GM19468 (cell line): ENCODE measurements around the gene FER1L5.

ENCODE experiments used
- ATAC-seq: cut with Tn5 transposase; IDR thresholded peaks from one replicate; pipeline ENCODE4 v1.9.1; 2021; ENCODE audit warnings: mild to moderate bottlenecking, moderate library complexity, moderate number of reproducible peaks; ENCODE audit not compliant: unreplicated experiment; ENCODE audit errors: extremely low read depth

The FER1L5 gene

DNA sequence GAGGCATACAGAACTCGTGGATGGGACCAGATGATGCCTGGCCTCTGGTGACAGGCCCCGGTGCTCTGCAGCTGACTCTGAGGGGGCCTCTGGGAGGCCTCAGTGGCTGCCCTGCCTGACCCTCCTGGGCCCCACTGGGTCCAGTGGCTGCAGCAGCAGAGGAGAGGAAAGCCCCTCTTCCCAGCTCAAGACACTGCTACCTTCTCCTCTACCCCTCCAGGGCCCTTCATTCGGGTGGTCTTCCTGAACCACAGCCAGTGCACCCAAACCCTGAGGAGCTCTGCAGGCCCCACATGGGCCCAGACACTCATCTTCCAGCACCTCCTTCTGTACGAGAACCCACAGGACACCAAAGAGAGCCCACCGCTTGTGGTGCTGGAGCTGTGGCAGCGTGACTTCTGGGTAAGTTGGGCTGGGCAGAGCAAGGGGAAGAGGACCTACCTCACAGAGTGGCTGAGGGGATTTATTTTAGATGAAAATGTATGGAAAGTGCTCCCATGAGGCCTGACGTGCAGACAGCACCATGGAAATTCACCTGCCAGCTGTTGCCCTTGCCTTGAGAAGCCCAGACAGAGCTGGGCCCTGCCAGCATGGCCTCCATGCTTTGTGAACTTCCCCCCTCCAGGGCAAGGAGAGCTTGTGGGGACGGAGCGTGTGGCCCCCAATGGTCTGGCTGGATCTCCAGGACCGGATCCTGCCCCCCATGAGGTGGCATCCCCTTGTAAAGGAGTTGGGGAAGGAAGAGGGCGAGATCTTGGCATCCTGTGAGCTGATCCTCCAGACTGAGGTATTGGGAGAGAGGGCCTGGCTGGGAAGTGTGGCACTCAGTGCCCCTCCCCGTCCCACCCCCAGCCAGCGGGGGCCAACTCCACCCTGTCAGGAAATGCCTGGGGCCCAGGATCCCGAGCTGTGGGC, 51.0 kb downstream of the FER1L5 start:
- no peak for ATAC-seq

DNA sequence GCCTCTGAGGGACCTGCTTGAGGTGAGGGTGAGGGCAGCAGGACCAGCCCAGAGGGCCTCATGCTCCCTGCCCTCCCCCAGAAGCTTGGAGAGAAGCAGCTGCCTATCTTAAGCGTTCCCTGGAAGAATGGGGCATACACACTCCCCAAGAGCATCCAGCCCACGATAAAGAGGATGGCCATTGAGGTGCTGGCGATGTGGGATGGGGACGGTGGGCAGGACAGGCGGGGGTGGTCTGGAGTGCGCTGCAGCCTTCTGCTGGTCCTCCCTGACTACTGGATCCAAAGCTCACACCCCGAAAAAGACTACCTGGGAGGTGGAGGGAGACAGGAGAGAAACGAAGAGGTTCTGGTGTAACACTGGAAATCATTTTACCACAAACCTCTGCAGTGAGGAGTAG, 51.7 kb downstream of the FER1L5 start:
- ATAC-seq: no peak

DNA sequence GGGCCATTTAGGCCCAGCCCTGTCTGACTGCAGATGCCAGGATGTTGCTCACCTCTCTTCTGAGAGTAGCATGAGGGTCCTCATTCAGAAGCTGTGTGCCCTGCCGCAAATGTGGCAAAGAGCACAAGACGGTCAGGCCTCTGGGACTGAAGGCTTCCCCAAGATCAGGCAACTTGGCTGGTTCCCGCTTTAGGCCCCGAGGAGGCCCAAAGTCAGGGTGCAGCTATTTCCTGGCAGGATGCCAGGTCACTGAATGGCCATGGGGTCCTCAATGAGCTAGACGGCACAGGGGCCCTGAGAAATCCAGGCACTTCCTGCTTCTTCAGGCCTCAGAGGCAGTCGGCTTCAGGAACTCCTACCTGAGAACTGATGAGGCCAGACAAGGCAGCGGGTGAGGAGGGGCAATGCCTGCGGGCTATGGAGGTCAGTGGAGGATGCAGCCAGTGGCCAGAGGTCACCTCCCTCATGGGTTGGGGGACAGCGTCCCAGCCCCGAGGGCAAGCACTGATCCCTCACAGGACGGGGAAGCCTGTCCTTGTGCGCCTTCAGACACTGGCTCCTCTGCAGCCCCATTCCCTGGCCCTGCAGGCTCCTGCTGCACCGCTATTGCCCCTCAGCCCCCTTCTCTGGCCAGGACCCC, 52.4 kb downstream of the FER1L5 start:
- no peak for ATAC-seq

DNA sequence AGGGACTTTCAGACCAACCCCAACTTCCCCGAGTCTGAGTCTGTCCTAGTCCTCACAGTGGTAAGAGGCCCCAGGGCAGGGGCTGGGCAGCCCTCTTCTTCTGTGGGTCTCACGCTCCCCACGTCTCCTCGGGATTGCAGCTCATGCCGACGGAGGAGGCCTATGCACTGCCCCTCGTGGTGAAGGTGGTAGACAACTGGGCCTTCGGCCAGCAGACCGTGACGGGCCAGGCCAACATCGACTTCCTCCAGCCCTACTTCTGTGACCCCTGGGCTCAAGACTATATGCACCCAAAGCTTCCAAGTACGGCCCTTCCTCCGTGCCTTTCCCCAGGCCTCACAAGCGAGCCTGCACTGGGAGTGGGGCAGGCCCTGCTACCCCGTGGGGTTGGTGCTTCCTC, 53.0 kb downstream of the FER1L5 start:
- ATAC-seq: no peak

DNA sequence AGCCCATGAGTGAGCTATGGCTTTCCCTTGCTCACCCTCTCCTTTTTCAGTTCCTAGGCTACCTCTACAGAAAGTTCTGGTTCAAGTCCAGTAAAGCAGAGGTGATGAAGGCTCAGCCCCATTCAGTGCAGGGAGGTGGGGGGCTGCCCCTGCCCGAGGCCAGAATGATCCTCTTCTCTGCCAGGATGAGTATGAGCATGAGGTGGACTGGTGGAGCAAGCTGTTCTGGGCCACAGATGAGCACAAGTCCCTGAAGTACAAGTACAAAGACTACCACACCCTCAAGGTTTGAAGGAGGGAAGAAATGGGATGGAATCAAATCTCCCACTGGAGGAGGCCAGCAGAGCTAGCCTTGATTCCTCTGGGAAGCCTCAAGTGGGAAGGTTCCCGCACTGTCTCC, 54.9 kb downstream of the FER1L5 start:
- ATAC-seq: no peak

DNA sequence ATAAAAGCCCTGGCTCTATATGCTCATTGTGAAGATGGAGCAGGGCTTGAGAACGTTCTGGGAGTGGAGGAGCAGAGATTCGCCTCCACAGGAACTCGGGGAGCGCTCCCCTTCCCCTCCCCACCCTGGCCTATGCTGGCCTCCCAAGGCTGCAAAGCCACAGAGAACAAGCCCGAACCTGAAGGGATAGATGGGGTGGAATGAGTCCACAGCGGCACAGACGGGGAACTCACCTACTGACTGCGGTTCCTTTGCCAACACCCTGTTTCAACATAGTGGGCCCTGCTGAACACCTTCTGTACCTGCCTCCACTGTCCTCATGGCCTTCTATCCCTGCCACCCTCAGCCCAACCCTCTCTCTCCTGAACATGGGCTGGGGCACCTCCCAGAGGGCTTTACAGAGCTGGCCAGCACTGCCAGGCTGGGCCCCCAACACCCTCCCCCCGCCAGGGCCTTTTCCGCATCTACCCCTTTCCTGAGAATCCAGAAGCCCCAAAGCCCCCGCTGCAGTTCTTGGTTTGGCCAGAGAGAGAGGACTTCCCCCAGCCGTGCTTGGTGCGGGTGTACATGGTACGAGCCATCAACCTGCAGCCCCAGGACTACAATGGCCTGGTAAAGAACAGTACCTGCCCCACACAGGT, 55.8 kb downstream of the FER1L5 start:
- no peak for ATAC-seq

DNA sequence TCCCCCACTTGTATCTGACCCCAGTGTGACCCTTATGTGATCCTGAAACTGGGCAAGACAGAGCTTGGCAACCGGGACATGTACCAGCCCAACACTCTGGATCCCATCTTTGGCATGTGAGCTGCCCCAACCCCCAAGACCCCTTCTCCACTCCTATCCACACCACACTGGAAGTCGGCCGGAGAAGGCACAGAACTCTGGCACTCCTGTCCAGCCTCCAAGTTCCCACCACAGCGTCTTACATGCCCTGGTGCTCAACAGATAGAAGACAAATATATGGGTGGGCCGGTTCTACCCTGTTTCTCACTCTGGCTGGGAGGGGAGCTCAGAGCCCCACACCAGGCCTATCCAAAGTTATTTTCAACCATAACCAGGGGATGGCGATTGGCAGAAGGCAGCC, 56.5 kb downstream of the FER1L5 start:
- ATAC-seq: no peak

DNA sequence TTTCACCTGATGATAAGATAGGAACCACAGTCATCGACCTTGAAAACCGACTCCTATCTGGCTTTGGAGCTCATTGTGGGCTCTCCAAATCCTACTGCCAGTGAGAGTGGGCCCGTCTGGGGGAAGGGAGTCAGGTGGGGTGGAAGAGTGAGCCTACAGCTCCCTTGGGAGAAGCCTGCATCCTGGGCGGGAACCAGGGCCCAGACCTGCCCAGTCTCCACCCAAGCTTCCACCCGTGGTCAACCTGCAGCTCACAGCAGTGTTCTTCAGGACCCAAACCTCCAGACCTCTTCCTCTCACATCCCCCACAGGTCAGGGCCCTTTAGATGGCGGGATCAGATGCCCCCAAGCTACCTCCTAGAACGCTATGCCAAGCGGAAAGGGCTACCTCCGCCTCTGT, 57.1 kb downstream of the FER1L5 start:
- ATAC-seq: no peak

DNA sequence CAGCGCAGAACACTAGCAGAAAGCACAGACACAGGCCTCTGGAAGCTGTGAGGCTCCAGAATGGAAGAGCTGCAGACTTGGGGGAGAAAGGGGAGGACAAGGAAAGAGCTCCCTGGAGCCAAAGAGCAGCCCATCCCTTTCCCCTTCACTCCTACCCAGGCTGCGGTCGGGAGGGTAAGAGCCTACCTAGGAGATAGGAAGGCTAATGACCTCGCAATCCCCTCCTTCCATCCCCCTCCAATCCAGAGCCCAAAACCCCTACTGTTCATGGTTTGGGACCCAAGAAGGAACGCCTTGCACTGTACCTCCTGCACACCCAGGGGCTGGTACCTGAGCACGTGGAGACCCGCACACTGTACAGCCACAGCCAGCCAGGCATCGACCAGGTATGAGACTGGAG, 57.5 kb downstream of the FER1L5 start:
- ATAC-seq: no peak

DNA sequence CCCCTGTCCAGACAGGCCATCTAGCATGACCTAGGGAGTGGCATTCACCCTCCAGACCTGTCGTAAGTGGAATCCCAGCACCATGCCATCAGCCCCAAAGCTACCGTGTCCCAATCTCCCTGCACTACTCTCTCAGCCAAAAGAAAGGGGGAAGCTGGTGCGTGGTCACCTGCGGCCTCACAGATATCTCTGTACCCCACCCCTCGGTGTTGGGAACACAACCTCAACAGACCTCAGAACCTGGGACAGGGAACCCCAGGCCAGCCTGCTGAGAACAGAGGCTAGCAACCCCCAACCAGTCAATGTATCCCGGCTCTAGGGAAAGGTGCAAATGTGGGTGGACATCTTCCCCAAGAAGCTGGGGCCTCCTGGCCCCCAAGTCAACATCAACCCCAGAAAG, 59.1 kb downstream of the FER1L5 start:
- ATAC-seq: no peak

DNA sequence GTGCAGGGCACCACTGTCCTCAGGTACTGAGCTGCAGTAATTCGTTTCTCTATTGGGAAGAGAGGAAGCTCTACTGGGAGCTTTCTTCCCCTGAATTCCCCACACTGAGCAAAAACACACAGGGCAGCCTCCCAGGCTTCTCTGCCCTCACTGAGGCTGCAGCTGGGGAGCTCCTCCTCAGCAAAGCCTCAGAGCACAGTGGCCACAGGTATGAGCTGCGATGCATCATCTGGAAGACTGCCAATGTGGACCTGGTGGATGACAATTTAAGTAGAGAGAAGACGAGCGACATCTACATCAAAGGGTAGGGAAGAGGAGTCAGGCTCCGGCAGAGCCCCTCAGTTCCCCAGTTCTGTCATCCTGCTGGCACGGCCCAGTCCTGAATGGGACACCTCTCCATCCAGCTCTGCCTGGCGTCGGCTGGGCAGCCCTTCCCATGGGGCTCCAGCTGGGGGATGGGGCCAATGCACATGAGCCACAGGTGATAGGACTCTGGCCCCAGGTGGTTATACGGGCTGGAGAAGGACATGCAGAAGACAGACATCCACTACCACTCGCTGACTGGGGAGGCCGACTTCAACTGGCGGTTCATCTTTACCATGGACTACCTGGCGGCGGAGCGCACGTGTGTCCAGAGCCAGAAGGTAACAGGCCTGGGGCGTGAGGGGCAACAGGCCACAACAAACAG, 59.7 kb downstream of the FER1L5 start:
- ATAC-seq: no peak

DNA sequence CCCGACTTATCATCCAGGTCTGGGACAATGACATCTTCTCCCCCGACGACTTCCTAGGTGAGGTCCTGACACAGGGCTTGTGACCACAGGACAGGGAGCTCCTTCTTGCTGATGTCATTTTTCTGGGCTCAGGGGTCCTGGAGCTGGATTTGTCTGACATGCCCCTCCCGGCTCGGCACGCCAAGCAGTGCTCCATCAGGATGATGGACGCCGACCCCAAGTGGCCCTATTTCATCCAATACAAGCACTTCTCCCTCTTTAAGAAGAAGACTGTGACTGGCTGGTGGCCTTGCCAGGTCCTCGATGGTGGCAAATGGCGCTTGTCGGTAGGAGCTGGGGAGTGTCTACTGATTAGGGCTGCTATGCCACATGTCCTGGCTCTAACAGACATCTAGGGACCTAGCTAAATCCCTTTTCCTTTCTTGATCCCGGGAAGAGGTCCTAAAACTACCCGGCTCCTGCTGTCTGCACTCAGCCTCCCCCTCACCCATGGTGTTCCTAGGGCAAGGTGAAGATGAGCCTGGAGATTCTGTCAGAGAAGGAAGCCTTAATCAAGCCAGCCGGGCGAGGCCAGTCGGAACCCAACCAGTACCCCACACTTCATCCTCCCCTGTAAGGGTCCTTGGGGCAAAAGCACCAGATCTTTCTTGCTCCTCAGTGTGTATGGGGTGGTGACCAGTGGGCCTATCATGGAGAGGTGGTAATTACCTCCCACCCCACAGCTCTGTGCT, 60.6 kb downstream of the FER1L5 start:
- no peak for ATAC-seq

DNA sequence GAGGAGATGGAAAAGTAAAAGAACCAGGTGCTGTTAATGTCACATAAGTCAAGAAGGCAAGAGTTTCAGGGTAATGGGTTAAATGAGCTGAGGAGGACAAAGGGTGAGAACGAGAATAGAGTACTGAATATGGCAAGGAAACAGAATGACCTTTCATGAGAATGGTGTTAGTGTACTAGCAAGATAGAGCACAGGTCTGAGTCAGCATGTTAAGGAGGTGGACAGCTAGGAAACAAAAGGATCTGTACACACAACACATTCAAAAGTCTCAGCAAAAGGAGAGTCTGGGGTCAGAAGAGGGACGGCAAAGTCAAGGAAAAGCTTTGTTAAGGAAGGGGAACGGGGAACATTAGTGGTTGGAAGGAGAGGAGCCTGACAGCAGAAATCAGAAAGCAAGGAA, 68.4 kb downstream of the FER1L5 start:
- ATAC-seq: no peak

DNA sequence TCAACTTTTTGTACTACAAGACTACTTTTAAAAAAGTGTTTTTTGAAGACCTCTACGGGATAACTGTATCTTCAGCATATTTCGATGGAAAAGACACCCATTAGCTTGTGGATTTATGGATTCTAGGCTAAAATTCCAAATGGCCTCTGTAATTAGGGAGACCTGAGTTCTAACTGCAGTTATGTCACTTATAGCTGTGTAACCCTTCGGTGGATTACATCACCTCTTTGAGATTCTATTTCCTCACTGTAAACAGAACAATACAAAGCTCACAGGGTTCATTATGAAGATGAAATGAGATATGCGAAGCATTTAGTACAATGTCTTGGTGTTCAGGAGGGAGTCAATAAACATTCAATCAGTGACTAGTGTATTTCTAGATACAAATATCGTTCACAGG, 73.1 kb downstream of the FER1L5 start:
- no peak for ATAC-seq

DNA sequence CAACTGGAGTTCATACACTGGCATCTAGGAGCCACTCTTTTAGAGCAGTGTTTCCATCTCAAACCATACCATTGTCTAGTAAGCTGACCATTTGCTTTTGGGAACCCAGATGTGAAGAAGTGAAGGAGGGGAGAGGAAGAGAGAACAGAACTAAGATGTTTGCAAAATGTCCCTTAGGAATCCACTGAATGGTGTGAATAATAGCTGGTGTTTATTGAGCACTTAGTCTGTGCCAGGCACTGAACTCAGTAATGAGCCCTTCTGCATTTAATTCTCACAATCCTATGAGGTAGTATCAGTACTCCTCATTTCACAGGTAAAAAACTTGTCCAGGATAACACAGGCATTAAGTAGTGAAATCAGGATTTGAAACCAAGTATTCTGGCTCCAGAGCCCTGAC, 73.8 kb downstream of the FER1L5 start:
- ATAC-seq: no peak

DNA sequence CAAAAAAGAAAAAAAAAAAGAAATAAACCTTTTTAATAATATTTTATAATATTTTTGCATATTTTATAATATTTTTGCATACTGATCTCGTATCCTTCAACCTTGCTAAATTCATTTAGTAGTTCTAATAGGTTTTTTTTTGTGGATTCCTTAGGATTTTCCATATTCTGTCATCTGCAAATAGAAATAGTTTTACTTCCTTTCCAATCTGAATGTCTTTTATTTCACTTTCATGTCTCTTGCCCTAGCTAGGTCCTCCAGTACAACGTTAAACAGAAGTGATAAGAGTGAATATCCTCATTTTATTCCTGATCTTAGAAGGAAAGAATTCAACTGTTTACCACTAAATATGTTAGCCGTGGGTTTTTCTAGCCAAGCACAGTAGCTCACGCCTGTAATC, 83.6 kb downstream of the FER1L5 start:
- no peak for ATAC-seq

DNA sequence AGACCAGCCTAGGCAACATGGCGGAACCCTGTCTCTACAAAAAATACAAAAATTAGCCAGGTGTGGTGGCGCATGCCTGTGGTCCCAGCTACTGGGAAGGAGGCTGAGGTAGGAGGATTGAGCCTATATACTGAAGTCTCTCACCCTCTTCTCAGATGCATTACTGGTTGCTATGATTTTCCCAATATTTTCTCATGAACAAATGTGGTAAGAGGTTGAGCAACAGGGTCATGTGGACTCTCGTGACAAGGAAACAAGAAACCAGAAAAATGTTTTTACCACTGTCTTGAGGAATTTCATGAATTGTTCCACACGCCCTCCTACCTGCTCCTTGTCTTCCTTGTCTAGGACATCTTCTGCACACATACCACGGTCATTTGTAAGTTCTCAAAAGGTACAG, 84.9 kb downstream of the FER1L5 start:
- no peak for ATAC-seq

DNA sequence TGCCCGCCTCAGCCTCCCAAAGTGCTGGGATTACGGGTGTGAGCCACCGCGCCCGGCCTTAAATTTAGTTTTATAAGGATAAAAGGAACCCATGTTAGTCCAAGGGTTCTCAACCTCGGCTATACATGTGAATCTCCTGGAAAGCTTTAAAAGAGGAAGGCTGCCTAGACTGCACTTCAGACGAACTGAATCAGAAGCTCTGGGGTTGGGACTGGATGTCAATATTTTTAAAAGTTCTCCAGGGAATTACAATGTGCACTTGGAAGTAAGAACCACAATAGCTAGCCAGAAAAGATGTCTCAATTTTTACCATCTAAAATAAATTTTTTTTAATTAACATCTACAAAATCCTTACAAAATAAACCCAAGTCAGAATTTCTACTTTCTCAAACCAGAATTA, 87.2 kb downstream of the FER1L5 start:
- no peak for ATAC-seq

DNA sequence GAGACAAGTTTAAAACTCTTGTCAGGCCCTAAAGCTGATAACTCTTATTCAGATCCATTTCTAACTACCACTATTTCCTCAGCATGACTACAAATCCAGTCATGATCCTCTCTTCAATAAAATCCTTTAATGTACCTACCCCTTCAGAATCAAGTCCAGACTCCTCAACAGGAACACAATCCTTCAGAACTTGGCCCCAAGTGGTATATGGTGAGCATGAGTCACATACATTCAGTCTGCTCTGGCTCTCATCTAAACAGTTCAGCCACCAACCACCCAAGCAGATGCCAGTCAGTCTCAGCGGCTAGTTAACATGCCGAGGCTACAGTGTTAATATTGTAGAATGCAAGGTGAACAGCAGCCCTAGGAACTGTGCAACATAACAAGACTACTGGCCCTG, 87.6 kb downstream of the FER1L5 start:
- ATAC-seq: no peak

DNA sequence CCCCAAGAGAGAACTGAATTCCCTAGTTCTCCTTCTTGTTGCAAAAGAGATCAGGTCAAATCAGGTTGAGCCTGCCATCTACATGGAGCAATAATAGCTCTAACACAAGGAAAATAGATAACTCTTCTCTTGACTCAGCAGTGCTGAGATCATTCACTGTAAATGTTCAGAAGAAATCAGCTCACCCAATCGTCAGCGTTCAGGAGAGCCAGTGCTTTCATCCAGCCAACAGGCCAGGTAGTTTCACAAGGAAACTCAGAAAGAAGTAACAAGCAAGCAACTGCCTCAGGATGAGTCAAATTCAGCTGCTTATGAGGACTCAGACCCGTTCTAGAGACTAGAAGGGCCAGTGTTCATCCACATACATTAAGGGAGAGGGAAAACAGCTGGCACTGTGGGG, 91.4 kb downstream of the FER1L5 start:
- ATAC-seq: no peak
